Uterus (tissue), 4 donors: ENCODE data around the gene ARID5B. TPM values are rescaled to one million over a fixed set of nuclear protein-coding genes. Genes with fewer than 3 reads are reported as not detected.

Source experiments
- DNase-seq, 2 donors: peaks; one replicate each; pipeline ENCODE4 v3.0.0-alpha.2; 2019 to 2020
- H3K27ac ChIP-seq, 2 donors: fragments of 200-600 bp; sonication (generic); 1 replicate in 1 of 2; 2 replicates in 1 of 2; pipeline ENCODE4 v1.5.1; 2016 to 2018
- H3K27me3 ChIP-seq, 2 donors: fragments of 200-600 bp; sonication (generic); one replicate each; pipeline ENCODE4 v1.5.1; 2018 to 2019; ENCODE audit warnings: control low read depth in 1 of 2
- H3K36me3 ChIP-seq, 2 donors: fragments of 200-600 bp; sonication (generic); one replicate each; pipeline ENCODE4 v1.5.1; 2019; ENCODE audit warnings: control low read depth in 1 of 2
- H3K4me1 ChIP-seq, 2 donors: fragments of 200-600 bp; sonication (generic); one replicate each; pipeline ENCODE4 v1.5.1; 2018 to 2019; ENCODE audit warnings: control low read depth in 1 of 2
- H3K4me3 ChIP-seq, 2 donors: fragments of 200-600 bp; sonication (generic); 1 replicate in 1 of 2; 2 replicates in 1 of 2; pipeline ENCODE4 v1.5.1; 2018 to 2019; ENCODE audit warnings: mild to moderate bottlenecking in 1 of 2
- H3K9me3 ChIP-seq, 2 donors: fragments of 200-600 bp; sonication (generic); one replicate each; pipeline ENCODE4 v1.5.1; 2019; ENCODE audit warnings: control low read depth in 1 of 2
- CTCF ChIP-seq, 4 experiments: fragments of 200-600 bp in 2 of 4; fragments of 450-650 bp in 2 of 4; sonication (generic) in 2 of 4; IDR thresholded peaks; one replicate each; pipeline ENCODE4 v1.5.1; 2016 to 2019; ENCODE audit warnings: antibody characterized with exemption in 4 of 4, mild to moderate bottlenecking in 2 of 4, moderate library complexity in 1 of 4
- POLR2A ChIP-seq, 2 donors: fragments of 450-650 bp; IDR thresholded peaks; one replicate each; pipeline ENCODE4 v1.6.1; 2016; ENCODE audit warnings: antibody characterized with exemption in 2 of 2, mild to moderate bottlenecking in 1 of 2, moderate library complexity in 1 of 2
- intact Hi-C: fragments of 100-400 bp; cut with DNase I; formaldehyde crosslinking; loops from one replicate; pipeline ENCODE4 v1.15.1; 2023; ENCODE audit warnings: low total_unique reads
- total RNA-seq, 4 donors: library from RNA; depleted of rRNA in 3 of 4; stranded (reverse); fragments of >200 nt in 3 of 4; gene quantifications; one replicate each; pipeline versions ENCODE4 v1.1.0 to v1.2.4, GENCODE V29; 2014 to 2023
- donor health status: DM: yes; HTN: yes; CAD: no.

ARID5B gene
- total RNA-seq, 4 donors from 2014 or later = 38.7 to 64.1 (median 56.6) TPM

- Histone ChIP-seq H3K4me1 (no peaks in the 10 kb centered on the region), H3K9me3 (no peaks in the 10 kb centered on the region), H3K36me3 (no peaks in the 10 kb centered on the region), H3K4me3 (no peak overlapping the region), H3K27ac (peak overlapping the region in 1 of 2 donors; percentile 26), H3K27me3 (no peaks in the 10 kb centered on the region)
- intact Hi-C loops = no loop called here
- TF ChIP-seq CTCF (IDR thresholded peaks at IDR 0.05) (no peak), POLR2A (IDR thresholded peaks at IDR 0.05) (no peak)
- DNase-seq = no peak
These were observed 18.2 kb downstream of the ARID5B start for GRCh38 chr10:61919646-61920215.

- Histone ChIP-seq H3K27ac (no peak overlapping the region), H3K4me3 (no peak overlapping the region), H3K4me1 (no peaks in the 10 kb centered on the region), H3K9me3 (no peaks in the 10 kb centered on the region), H3K27me3 (no peaks in the 10 kb centered on the region), H3K36me3 (no peaks in the 10 kb centered on the region)
- intact Hi-C loops = no loop called here
- no peak for DNase-seq
- TF ChIP-seq CTCF (IDR thresholded peaks at IDR 0.05) (no peak), POLR2A (IDR thresholded peaks at IDR 0.05) (no peak)
These were observed 19.6 kb downstream of the ARID5B start for GRCh38 chr10:61921143-61921542.

- no peaks in the 10 kb centered on the region for H3K4me1 ChIP-seq
- H3K9me3 ChIP-seq = no peaks in the 10 kb centered on the region
- no peak overlapping the region for H3K27ac ChIP-seq
- H3K36me3 ChIP-seq = no peaks in the 10 kb centered on the region
- H3K27me3 ChIP-seq = no peaks in the 10 kb centered on the region
- no peak for TF ChIP-seq CTCF (IDR thresholded peaks at IDR 0.05)
- no peak for TF ChIP-seq POLR2A (IDR thresholded peaks at IDR 0.05)
- intact Hi-C loops = no loop called here
- no peak for DNase-seq
- H3K4me3 ChIP-seq = no peak overlapping the region
These were observed 21.9 kb downstream of the ARID5B start for GRCh38 chr10:61923210-61923949.

GRCh38 chr10:61923950-61924274, 22.4 kb downstream of the ARID5B start:
- Histone ChIP-seq H3K4me1 (no peaks in the 10 kb centered on the region), H3K4me3 (no peak overlapping the region), H3K27ac (no peak overlapping the region), H3K9me3 (no peaks in the 10 kb centered on the region), H3K27me3 (no peaks in the 10 kb centered on the region), H3K36me3 (no peaks in the 10 kb centered on the region)
- no peak for DNase-seq
- TF ChIP-seq CTCF (IDR thresholded peaks at IDR 0.05) (no peak), POLR2A (IDR thresholded peaks at IDR 0.05) (no peak)
- intact Hi-C loops = no loop called here

GRCh38 chr10:61929555-61929954, 28.1 kb downstream of the ARID5B start:
- Histone ChIP-seq H3K27me3 (no peaks in the 10 kb centered on the region), H3K9me3 (no peaks in the 10 kb centered on the region), H3K4me3 (no peak overlapping the region), H3K4me1 (no peaks in the 10 kb centered on the region), H3K27ac (no peak overlapping the region), H3K36me3 (no peaks in the 10 kb centered on the region)
- intact Hi-C loops = no loop called here
- TF ChIP-seq POLR2A (IDR thresholded peaks at IDR 0.05) (no peak), CTCF (IDR thresholded peaks at IDR 0.05) (no peak)
- DNase-seq = no peak
